HG03025 (cell line): ENCODE results near the gene CNGA1.
"Not testable (repeated sequence)": the region's sequence is repeated elsewhere in the genome, so short reads cannot be mapped to it uniquely, and the experiment has no call there.

Experiments
- ATAC-seq: cut with Tn5 transposase; IDR thresholded peaks from one replicate; pipeline ENCODE4 v1.9.1; 2021; ENCODE audit warnings: mild to moderate bottlenecking, moderate library complexity; ENCODE audit not compliant: unreplicated experiment, low FRiP score

Gene CNGA1

GRCh38 chr4:47974566-47974965 is 41.9 kb downstream of the CNGA1 start:
- ATAC-seq = no peak

- no peak for ATAC-seq
Measured at GRCh38 chr4:47972721-47973120, 43.8 kb downstream of the CNGA1 start.

- peak; percentile 97 for ATAC-seq
Measured at GRCh38 chr4:47972181-47972580, 44.3 kb downstream of the CNGA1 start.

GRCh38 chr4:47968847-47969246 is 47.6 kb downstream of the CNGA1 start:
- ATAC-seq = no peak

GRCh38 chr4:47954677-47955076 is 61.8 kb downstream of the CNGA1 start:
- ATAC-seq = no peak

- ATAC-seq = no peak
Measured at GRCh38 chr4:47954245-47954644, 62.2 kb downstream of the CNGA1 start.

GRCh38 chr4:47945930-47946726 is 70.4 kb downstream of the CNGA1 start:
- no peak for ATAC-seq

GRCh38 chr4:47942081-47942819 is 74.2 kb downstream of the CNGA1 start:
- no peak for ATAC-seq

GRCh38 chr4:47939456-47939855 is 77.0 kb downstream of the CNGA1 start:
- no peak for ATAC-seq

GRCh38 chr4:47936336-47936735 is 80.1 kb downstream of the CNGA1 start:
- no peak for ATAC-seq

- peak; percentile 62 for ATAC-seq
Measured at GRCh38 chr4:47933840-47934239, 82.6 kb downstream of the CNGA1 start.

- ATAC-seq = no peak
Measured at GRCh38 chr4:47930971-47931804, 85.3 kb downstream of the CNGA1 start.

- ATAC-seq = no peak
Measured at GRCh38 chr4:47929682-47930201, 86.7 kb downstream of the CNGA1 start.

GRCh38 chr4:47926667-47927258 is 89.7 kb downstream of the CNGA1 start:
- peak; percentile 90 for ATAC-seq

- ATAC-seq = not testable (repeated sequence)
Measured at GRCh38 chr4:47923261-47923608, 93.2 kb downstream of the CNGA1 start.

- ATAC-seq = not testable (repeated sequence)
Measured at GRCh38 chr4:47922436-47923260, 93.8 kb downstream of the CNGA1 start.

- ATAC-seq = not testable (repeated sequence)
Measured at GRCh38 chr4:47917163-47917562, 99.3 kb downstream of the CNGA1 start.

GRCh38 chr4:47915378-47915777 is 101.1 kb downstream of the CNGA1 start:
- no peak for ATAC-seq

GRCh38 chr4:47914926-47915237 is 101.6 kb downstream of the CNGA1 start:
- ATAC-seq = peak; percentile 23
